IMR-90 (cell line): Measurements from ENCODE around the gene ARHGAP23. TPM values are rescaled to one million over a fixed set of nuclear protein-coding genes. Genes with fewer than 3 reads are reported as not detected.
"Not testable (repeated sequence)": the region's sequence is repeated elsewhere in the genome, so short reads cannot be mapped to it uniquely, and the experiment has no call there.

ENCODE experiments used
- ATAC-seq: fragments of 200-7000 bp; cut with Tn5 transposase; 2 replicates; pipeline ENCODE4 v1.9.1; 2020; ENCODE audit warnings: low read depth, mild to moderate bottlenecking, moderate library complexity
- BruUV-seq: library from RNA; stranded (reverse); fragments of 400-500 nt; replicated peaks from 2 replicates; lab custom pipeline; 2021; lab: Mats Ljungman, UMichigan
- CTCF ChIA-PET: fragments of 300-600 bp; formaldehyde crosslinking; extraction: SDS; loops from one replicate; lab custom pipeline; 2021; ENCODE audit warnings: antibody characterized with exemption; lab: Yijun Ruan, JAX
- POLR2A ChIA-PET: fragments of 300-600 bp; sonication (Branson Sonifier 250); formaldehyde crosslinking; loops from one replicate; lab custom pipeline; 2022; ENCODE audit warnings: antibody characterized with exemption; ENCODE audit not compliant: unreplicated experiment; lab: Charles Lee
- DNase-seq: peaks from one replicate; pipeline ENCODE4 v3.0.0; 2013
- H2AFZ ChIP-seq: replicated peaks from 2 replicates; pipeline ENCODE3; 2013; ENCODE audit warnings: low read length, mild to moderate bottlenecking; ENCODE audit not compliant: poor library complexity
- H2AK5ac ChIP-seq: 2 replicates; pipeline ENCODE4 v1.6.1; 2013; ENCODE audit warnings: low read depth, low read length, inconsistent platforms
- H2AK9ac ChIP-seq: replicated peaks from 2 replicates; pipeline ENCODE3; 2013; ENCODE audit warnings: mild to moderate bottlenecking, low read depth, low read length, moderate library complexity; ENCODE audit not compliant: poor library complexity
- H2BK120ac ChIP-seq: 2 replicates; pipeline ENCODE4 v1.6.1; 2013; ENCODE audit warnings: low read depth, low read length, inconsistent platforms
- H2BK15ac ChIP-seq: 3 replicates; pipeline ENCODE4 v1.6.1; 2013; ENCODE audit warnings: low read depth, low read length, inconsistent platforms
- H2BK20ac ChIP-seq: 2 replicates; pipeline ENCODE4 v1.6.1; 2013; ENCODE audit warnings: low read depth, mild to moderate bottlenecking, inconsistent platforms, low read length, moderate library complexity
- H2BK5ac ChIP-seq: 2 replicates; pipeline ENCODE4 v1.6.1; 2013; ENCODE audit warnings: mild to moderate bottlenecking, low read depth, low read length, inconsistent platforms; ENCODE audit not compliant: poor library complexity, severe bottlenecking
- H3K14ac ChIP-seq: replicated peaks from 2 replicates; pipeline ENCODE4 v1.6.1; 2013; ENCODE audit warnings: low read depth, low read length, inconsistent platforms
- H3K18ac ChIP-seq: 2 replicates; pipeline ENCODE4 v1.6.1; 2013; ENCODE audit warnings: low read depth, low read length, control low read depth
- H3K23ac ChIP-seq: 2 replicates; pipeline ENCODE4 v1.6.1; 2013; ENCODE audit warnings: low read depth, low read length, inconsistent platforms
- H3K27ac ChIP-seq: 2 replicates; pipeline ENCODE4 v1.5.1; 2013; ENCODE audit warnings: mild to moderate bottlenecking, control low read depth, low read length; ENCODE audit not compliant: insufficient read depth
- H3K27me3 ChIP-seq: 2 replicates; pipeline ENCODE4 v1.6.1; 2013; ENCODE audit warnings: low read length; ENCODE audit not compliant: control insufficient read depth, insufficient read depth
- H3K36me3 ChIP-seq: 2 replicates; pipeline ENCODE4 v1.6.1; 2013; ENCODE audit warnings: low read length, mixed read lengths; ENCODE audit not compliant: control insufficient read depth, insufficient read depth
- H3K4ac ChIP-seq: 2 replicates; pipeline ENCODE4 v1.6.1; 2013; ENCODE audit warnings: low read depth, low read length, inconsistent platforms
- H3K4me1 ChIP-seq: 2 replicates; pipeline ENCODE4 v1.6.1; 2013; ENCODE audit warnings: low read length, mixed read lengths; ENCODE audit not compliant: control insufficient read depth, insufficient read depth
- H3K4me2 ChIP-seq: 2 replicates; pipeline ENCODE4 v1.6.1; 2013; ENCODE audit warnings: low read depth, mild to moderate bottlenecking, control low read depth, low read length, moderate library complexity
- H3K4me3 ChIP-seq: 2 replicates; pipeline ENCODE4 v1.5.1; 2013; ENCODE audit warnings: low read depth, mild to moderate bottlenecking, control low read depth, low read length, moderate library complexity; ENCODE audit not compliant: insufficient read depth
- H3K56ac ChIP-seq: 2 replicates; pipeline ENCODE4 v1.6.1; 2013; ENCODE audit warnings: low read length, inconsistent platforms; ENCODE audit not compliant: insufficient read depth; ENCODE audit errors: extremely low read depth
- H3K79me1 ChIP-seq, 2 experiments: 2 replicates each; pipeline ENCODE4 v1.6.1; 2013; ENCODE audit warnings: low read length in 2 of 2, inconsistent platforms in 1 of 2, low read depth in 1 of 2
- H3K9ac ChIP-seq: 2 replicates; pipeline ENCODE4 v1.6.1; 2013; ENCODE audit warnings: low read depth, low read length, control low read depth
- H3K9me1 ChIP-seq: 2 replicates; pipeline ENCODE4 v1.6.1; 2013; ENCODE audit warnings: low read length, inconsistent platforms; ENCODE audit not compliant: insufficient read depth
- H3K9me3 ChIP-seq: 2 replicates; pipeline ENCODE4 v1.6.1; 2013; ENCODE audit warnings: low read length; ENCODE audit not compliant: control insufficient read depth, insufficient read depth
- H4K20me1 ChIP-seq: 2 replicates; pipeline ENCODE4 v1.6.1; 2013; ENCODE audit warnings: low read length, inconsistent platforms; ENCODE audit not compliant: insufficient read depth
- H4K5ac ChIP-seq: 2 replicates; pipeline ENCODE4 v1.6.1; 2013; ENCODE audit warnings: mild to moderate bottlenecking, low read depth, low read length, control low read depth
- H4K8ac ChIP-seq, 2 experiments: 2 replicates each; pipeline ENCODE4 v1.6.1; 2013; ENCODE audit warnings: low read depth in 2 of 2, low read length in 2 of 2, control low read depth in 1 of 2, inconsistent platforms in 1 of 2
- H4K91ac ChIP-seq: 2 replicates; pipeline ENCODE4 v1.6.1; 2013; ENCODE audit warnings: low read depth, low read length, inconsistent platforms; ENCODE audit not compliant: insufficient read depth
- WGBS, 2 experiments: methylation state at CpG; one replicate each; pipeline versions ENCODE4 v1.1.5 to v1.1.7; 2013; ENCODE audit warnings: missing lambda C conversion rate in 2 of 2; ENCODE audit not compliant: insufficient read length in 1 of 2; ENCODE audit errors: extremely low coverage in 2 of 2; 5-methylcytosine and 5-hydroxymethylcytosine counted together
- dilution Hi-C: fragments of 300-500 bp; cut with HindIII; formaldehyde crosslinking; loops from one replicate; pipeline ENCODE4 v1.14.3; 2018; ENCODE audit warnings: low sequenced_read_pairs; ENCODE audit not compliant: unreplicated experiment
- in situ Hi-C: fragments of 300-500 bp; cut with MboI; formaldehyde crosslinking; loops from 3 replicates; pipeline ENCODE4 v1.14.3; 2019; ENCODE audit warnings: low sequenced_read_pairs, inconsistent platforms, mixed read lengths
- intact Hi-C: fragments of 100-400 bp; cut with micrococcal nuclease; formaldehyde crosslinking; loops from 2 replicates; pipeline ENCODE4 v1.10.0; 2022
- polyA plus RNA-seq, 3 experiments: library from polyadenylated mRNA; depleted of rRNA; stranded (reverse); fragments of >200 nt; gene quantifications; 2 replicates each; pipeline ENCODE4 v1.2.3, GENCODE V29; 2012; ENCODE audit warnings: low replicate concordance in 1 of 3
- total RNA-seq: library from RNA; depleted of rRNA; stranded (reverse); fragments of >200 nt; gene quantifications from 2 replicates; pipeline ENCODE4 v1.2.3, GENCODE V29; 2012

ARHGAP23 gene
- total and polyA plus RNA-seq, 2 of the 4 experiments (the other 2 are of a cell fraction), result 9.3 to 43.3 TPM

DNA sequence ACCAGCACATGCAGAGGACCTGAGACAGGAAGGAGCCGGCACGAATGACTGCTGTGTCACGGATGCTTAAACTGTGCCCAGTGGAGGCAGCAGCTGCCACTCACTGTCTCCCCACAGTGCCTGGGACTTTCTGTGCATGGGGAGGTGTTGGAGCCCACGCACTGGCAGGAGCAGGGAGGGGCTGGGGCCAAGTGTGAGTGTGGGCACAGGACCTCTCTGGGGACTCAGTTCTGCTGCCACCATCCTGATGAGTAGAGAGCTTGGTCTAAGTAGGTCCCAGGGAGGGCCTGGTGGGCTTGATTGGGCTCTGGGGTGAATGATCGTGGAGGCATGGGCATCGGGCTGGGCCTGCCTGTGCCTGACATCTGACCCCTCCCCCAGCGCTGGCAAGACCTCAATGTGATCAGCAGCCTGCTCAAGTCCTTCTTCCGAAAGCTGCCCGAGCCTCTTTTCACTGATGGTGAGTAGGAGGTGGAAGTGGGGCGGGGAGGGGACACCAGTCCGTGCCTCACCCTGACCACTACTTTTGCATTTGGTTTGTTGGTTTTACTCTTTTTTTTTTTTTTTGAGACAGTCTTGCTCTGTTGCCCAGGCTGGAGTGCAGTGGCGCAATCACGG is 57.5 kb downstream of the ARHGAP23 start:
- ATAC-seq, POLR2A ChIA-PET, H3K9me3 ChIP-seq, H3K27ac ChIP-seq, H3K4ac ChIP-seq, dilution Hi-C loops, H3K56ac ChIP-seq, H3K18ac ChIP-seq, H2AFZ ChIP-seq, H3K23ac ChIP-seq, H3K9ac ChIP-seq, H3K4me2 ChIP-seq, H4K8ac ChIP-seq, H2AK5ac ChIP-seq, DNase-seq, H3K27me3 ChIP-seq, H3K4me3 ChIP-seq, H4K91ac ChIP-seq, H4K5ac ChIP-seq, H2BK120ac ChIP-seq, H2BK5ac ChIP-seq, H2AK9ac ChIP-seq, H2BK15ac ChIP-seq, BruUV-seq, H3K14ac ChIP-seq, H3K9me1 ChIP-seq, H2BK20ac ChIP-seq: not testable (repeated sequence)
- CTCF ChIA-PET, result interaction anchor here (0.7 kb wide), 1 partner anchor 245 kb away, joined by 3 read pairs; no protein-coding TSS in a partner anchor
- H3K4me1 ChIP-seq, result peaks cover 11% of the 10 kb centered on the region; the same call in 1 of the 2 replicates
- no CpG with 5 or more reads among the region's 13 CpGs for WGBS, 2 experiments
- intact Hi-C loops, result loop anchor here (5.0 kb wide), 3 partner anchors 43 to 138 kb away; no protein-coding TSS in a partner anchor
- in situ Hi-C loops, result loop anchor here (25.0 kb wide), 1 partner anchor 123 kb away; the partner anchor contains the start of gene SOCS7
- H4K20me1 ChIP-seq, result peaks cover 46% of the 10 kb centered on the region
- peaks cover 48% of the 10 kb centered on the region for H3K36me3 ChIP-seq
- H3K79me1 ChIP-seq, result peaks cover 6 to 26% of the 10 kb centered on the region in 2 experiments

DNA sequence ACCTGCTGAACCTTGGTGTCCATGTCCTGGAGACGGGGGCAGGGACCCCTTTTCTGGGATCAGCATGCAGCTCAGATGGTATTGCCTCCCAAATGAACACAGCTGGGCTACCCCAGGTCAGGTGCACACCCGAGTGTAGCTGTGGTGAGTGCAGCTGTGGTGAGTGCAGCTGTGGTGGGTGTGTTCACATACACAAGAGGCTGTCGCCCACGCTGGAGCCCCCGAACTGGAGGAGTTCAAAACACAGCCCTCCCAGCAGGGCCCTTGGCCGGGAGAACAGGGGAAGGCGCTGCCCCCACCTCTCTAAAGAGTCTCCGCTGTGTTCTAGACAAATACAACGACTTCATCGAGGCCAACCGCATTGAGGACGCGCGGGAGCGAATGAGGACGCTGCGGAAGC is 61.5 kb downstream of the ARHGAP23 start:
- H3K18ac ChIP-seq, ATAC-seq, dilution Hi-C loops, H2BK20ac ChIP-seq, H3K27me3 ChIP-seq, H3K4me2 ChIP-seq, H3K9me1 ChIP-seq, BruUV-seq, H3K4me3 ChIP-seq, H3K9ac ChIP-seq, H4K91ac ChIP-seq, H2AK5ac ChIP-seq, H3K23ac ChIP-seq, H2BK15ac ChIP-seq, H3K14ac ChIP-seq, H3K9me3 ChIP-seq, H4K5ac ChIP-seq, H4K8ac ChIP-seq, H3K56ac ChIP-seq, H3K27ac ChIP-seq, H2BK120ac ChIP-seq, H2AK9ac ChIP-seq, H3K4ac ChIP-seq, DNase-seq, H2AFZ ChIP-seq, H3K4me1 ChIP-seq, CTCF ChIA-PET, POLR2A ChIA-PET, H2BK5ac ChIP-seq: not testable (repeated sequence)
- no CpG with 5 or more reads among the region's 17 CpGs for WGBS, 2 experiments
- H4K20me1 ChIP-seq, result peaks cover 34% of the 10 kb centered on the region
- H3K79me1 ChIP-seq, result peaks cover 15 to 38% of the 10 kb centered on the region in 2 experiments
- in situ Hi-C loops (loop anchor here (25.0 kb wide), 1 partner anchor 127 kb away; the partner anchor contains the start of gene SOCS7), intact Hi-C loops (loop anchor here (5.0 kb wide), 3 partner anchors 47 to 142 kb away; no protein-coding TSS in a partner anchor)
- H3K36me3 ChIP-seq, result peaks cover 58% of the 10 kb centered on the region
